WERI-Rb-1 (cell line): ENCODE data around the gene ARL1.
"Not testable (repeated sequence)": the region's sequence is repeated elsewhere in the genome, so short reads cannot be mapped to it uniquely, and the experiment has no call there.

Experiments used
- DNase-seq: peaks from one replicate; pipeline ENCODE4 v3.0.0-alpha.2; 2020
- H3K27ac ChIP-seq: fragments of 250-450 bp; sonication (Bioruptor Pico); 2 replicates; pipeline ENCODE4 v1.5.1; 2020; ENCODE audit warnings: mild to moderate bottlenecking, moderate library complexity
- H3K27me3 ChIP-seq: fragments of 250-450 bp; sonication (Bioruptor Pico); 2 replicates; pipeline ENCODE4 v1.5.1; 2021; ENCODE audit warnings: mild to moderate bottlenecking, low read depth, moderate library complexity; ENCODE audit not compliant: insufficient read depth, severe bottlenecking
- H3K36me3 ChIP-seq: fragments of 250-450 bp; sonication (Bioruptor Pico); 2 replicates; pipeline ENCODE4 v1.5.1; 2020; ENCODE audit warnings: mild to moderate bottlenecking, moderate library complexity
- H3K4me3 ChIP-seq: 2 replicates; pipeline ENCODE4 v1.5.1; 2011; ENCODE audit warnings: low read depth, mild to moderate bottlenecking, control low read depth, low read length
- H3K9me3 ChIP-seq: fragments of 250-450 bp; sonication (Bioruptor Pico); 2 replicates; pipeline ENCODE4 v1.5.1; 2021; ENCODE audit warnings: mild to moderate bottlenecking, moderate library complexity; ENCODE audit not compliant: severe bottlenecking
- CTCF ChIP-seq: IDR thresholded peaks from 2 replicates; pipeline ENCODE4 v1.5.1; 2011; ENCODE audit warnings: low read depth, mild to moderate bottlenecking, control low read depth, inconsistent platforms, low read length

The ARL1 gene

GRCh38 chr12:101430456-101430855 is 22.9 kb upstream of the ARL1 start:
- H3K36me3 ChIP-seq: no peaks in the 10 kb centered on the region

GRCh38 chr12:101424620-101425019 is 17.0 kb upstream of the ARL1 start:
- no peak overlapping the region for H3K27ac ChIP-seq
- H3K4me3 ChIP-seq: no peak overlapping the region
- H3K9me3 ChIP-seq: no peaks in the 10 kb centered on the region
- no peaks in the 10 kb centered on the region for H3K27me3 ChIP-seq
- no peaks in the 10 kb centered on the region for H3K36me3 ChIP-seq
- no peak for DNase-seq
- no peak for TF ChIP-seq CTCF

More at GRCh38 chr12:101430456-101430855, 22.9 kb upstream of the ARL1 start:
- Histone ChIP-seq H3K27me3 (no peaks in the 10 kb centered on the region), H3K4me3 (no peak overlapping the region), H3K27ac (no peak overlapping the region), H3K9me3 (no peaks in the 10 kb centered on the region)
- TF ChIP-seq CTCF: no peak
- DNase-seq: no peak

- not testable (repeated sequence) for H3K9me3 ChIP-seq, DNase-seq, H3K36me3 ChIP-seq, H3K27ac ChIP-seq, H3K27me3 ChIP-seq, H3K4me3 ChIP-seq
Observed at GRCh38 chr12:101422066-101422465, 14.5 kb upstream of the ARL1 start.

- DNase-seq: no peak
- Histone ChIP-seq H3K27ac (no peak overlapping the region), H3K4me3 (no peak overlapping the region), H3K9me3 (no peaks in the 10 kb centered on the region), H3K27me3 (no peaks in the 10 kb centered on the region), H3K36me3 (no peaks in the 10 kb centered on the region)
- no peak for TF ChIP-seq CTCF
Observed at GRCh38 chr12:101415228-101415627, 7.7 kb upstream of the ARL1 start.

- no peak overlapping the region for H3K27ac ChIP-seq
- H3K4me3 ChIP-seq: no peak overlapping the region
- peak; percentile 49; the same call in 1 of the 2 replicates for TF ChIP-seq CTCF
- H3K9me3 ChIP-seq: no peaks in the 10 kb centered on the region
- peak; percentile 30 for DNase-seq
- no peaks in the 10 kb centered on the region for H3K27me3 ChIP-seq
- H3K36me3 ChIP-seq: no peaks in the 10 kb centered on the region
Observed at GRCh38 chr12:101414533-101415119, 7.1 kb upstream of the ARL1 start.

GRCh38 chr12:101410169-101410568 is 2.6 kb upstream of the ARL1 start:
- DNase-seq, H3K4me3 ChIP-seq: not testable (repeated sequence)

GRCh38 chr12:101407049-101407435 is 530 bp downstream of the ARL1 start:
- TF ChIP-seq CTCF: no peak
- H3K4me3 ChIP-seq: peak overlapping the region; percentile 62
- no peak for DNase-seq
- H3K27ac ChIP-seq: peak overlapping the region; percentile 98
- no peaks in the 10 kb centered on the region for H3K9me3 ChIP-seq
- H3K27me3 ChIP-seq: no peaks in the 10 kb centered on the region
- H3K36me3 ChIP-seq: peaks cover 11% of the 10 kb centered on the region

More at GRCh38 chr12:101410169-101410568, 2.6 kb upstream of the ARL1 start:
- not testable (repeated sequence) for H3K9me3 ChIP-seq, H3K27ac ChIP-seq, H3K36me3 ChIP-seq, H3K27me3 ChIP-seq

GRCh38 chr12:101391181-101391580 is 16.4 kb downstream of the ARL1 start:
- H3K27ac ChIP-seq, H3K27me3 ChIP-seq, H3K4me3 ChIP-seq, H3K9me3 ChIP-seq, DNase-seq: not testable (repeated sequence)
- peaks cover 43% of the 10 kb centered on the region for H3K36me3 ChIP-seq
